ENCODE results near the gene TUBG1. TPM values are rescaled to one million over a fixed set of nuclear protein-coding genes. Genes with fewer than 3 reads are reported as not detected.
"Not testable (repeated sequence)": the region's sequence is repeated elsewhere in the genome, so short reads cannot be mapped to it uniquely, and the experiment has no call there.

Gene TUBG1
- total RNA-seq, 1 donor from 2014 or later, result 102 TPM

- Mint-ChIP-seq H3K4me1 (peaks cover 26% of the 10 kb centered on the region), H3K27me3 (ENCODE audit: low read depth) (no peaks in the 10 kb centered on the region), H3K36me3 (ENCODE audit: low read depth) (peaks cover 20% of the 10 kb centered on the region)
Measured at GRCh38 chr17:42612013-42612412, 2.5 kb downstream of the TUBG1 start.

GRCh38 chr17:42613699-42614295, 4.3 kb downstream of the TUBG1 start:
- no peak for DNase-seq (ENCODE audit: low read depth, low spot score)
- H3K4me3 Mint-ChIP-seq, result peak overlapping the region; percentile 54
- TF ChIP-seq, protein P1, sequence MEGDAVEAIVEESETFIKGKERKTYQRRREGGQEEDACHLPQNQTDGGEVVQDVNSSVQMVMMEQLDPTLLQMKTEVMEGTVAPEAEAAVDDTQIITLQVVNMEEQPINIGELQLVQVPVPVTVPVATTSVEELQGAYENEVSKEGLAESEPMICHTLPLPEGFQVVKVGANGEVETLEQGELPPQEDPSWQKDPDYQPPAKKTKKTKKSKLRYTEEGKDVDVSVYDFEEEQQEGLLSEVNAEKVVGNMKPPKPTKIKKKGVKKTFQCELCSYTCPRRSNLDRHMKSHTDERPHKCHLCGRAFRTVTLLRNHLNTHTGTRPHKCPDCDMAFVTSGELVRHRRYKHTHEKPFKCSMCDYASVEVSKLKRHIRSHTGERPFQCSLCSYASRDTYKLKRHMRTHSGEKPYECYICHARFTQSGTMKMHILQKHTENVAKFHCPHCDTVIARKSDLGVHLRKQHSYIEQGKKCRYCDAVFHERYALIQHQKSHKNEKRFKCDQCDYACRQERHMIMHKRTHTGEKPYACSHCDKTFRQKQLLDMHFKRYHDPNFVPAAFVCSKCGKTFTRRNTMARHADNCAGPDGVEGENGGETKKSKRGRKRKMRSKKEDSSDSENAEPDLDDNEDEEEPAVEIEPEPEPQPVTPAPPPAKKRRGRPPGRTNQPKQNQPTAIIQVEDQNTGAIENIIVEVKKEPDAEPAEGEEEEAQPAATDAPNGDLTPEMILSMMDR (conservative IDR thresholded peaks at IDR 0.05), result no peak
- H3K27me3 Mint-ChIP-seq (ENCODE audit: low read depth), result no peaks in the 10 kb centered on the region
- peaks cover 20% of the 10 kb centered on the region for H3K36me3 Mint-ChIP-seq (ENCODE audit: low read depth)
- peaks cover 14% of the 10 kb centered on the region for H3K4me1 Mint-ChIP-seq
- no peaks in the 10 kb centered on the region for H3K9me3 Mint-ChIP-seq
- H3K27ac Mint-ChIP-seq (ENCODE audit: unreplicated experiment), result peak overlapping the region; percentile 12

More at GRCh38 chr17:42612013-42612412, 2.5 kb downstream of the TUBG1 start:
- no peak for DNase-seq (ENCODE audit: low read depth, low spot score)
- TF ChIP-seq, protein P1 (conservative IDR thresholded peaks at IDR 0.05), result no peak
- Mint-ChIP-seq H3K27ac (ENCODE audit: unreplicated experiment) (no peak overlapping the region), H3K4me3 (peak overlapping the region; percentile 85), H3K9me3 (no peaks in the 10 kb centered on the region)

DNA sequence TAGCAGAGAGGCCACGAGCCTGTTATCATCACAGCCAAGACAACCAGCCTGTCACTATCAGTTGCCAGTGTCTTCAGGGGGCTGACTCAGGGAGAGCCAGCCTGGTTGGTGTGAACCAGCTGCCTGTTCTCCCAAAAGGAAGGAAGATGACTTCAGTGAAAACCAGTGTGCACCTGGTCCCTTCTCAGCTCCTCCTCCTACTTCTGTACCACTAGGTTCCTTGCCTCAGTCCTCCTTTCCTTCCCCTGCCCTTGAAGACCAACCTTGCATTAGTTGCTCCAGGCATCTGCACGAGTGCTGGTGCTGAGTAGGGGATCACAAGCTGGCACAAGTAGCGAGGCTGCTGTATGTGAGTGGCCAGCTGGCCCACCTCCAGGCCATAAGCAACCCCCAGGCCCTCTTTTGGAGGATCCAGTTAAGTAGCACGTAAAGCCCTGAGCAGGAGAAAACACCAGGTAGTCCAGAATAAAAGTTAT, 8.5 kb downstream of the TUBG1 start:
- DNase-seq (ENCODE audit: low read depth, low spot score), result no peak
- H3K36me3 Mint-ChIP-seq (ENCODE audit: low read depth), result peaks cover 15% of the 10 kb centered on the region
- H3K9me3 Mint-ChIP-seq, result no peaks in the 10 kb centered on the region
- peak overlapping the region; percentile 62 for H3K27ac Mint-ChIP-seq (ENCODE audit: unreplicated experiment)
- H3K4me3 Mint-ChIP-seq, result no peak overlapping the region
- TF ChIP-seq, protein P1 (conservative IDR thresholded peaks at IDR 0.05), result no peak
- no peaks in the 10 kb centered on the region for H3K4me1 Mint-ChIP-seq
- H3K27me3 Mint-ChIP-seq (ENCODE audit: low read depth), result no peaks in the 10 kb centered on the region

- DNase-seq (ENCODE audit: low read depth, low spot score), result no peak
- Mint-ChIP-seq H3K9me3 (no peaks in the 10 kb centered on the region), H3K36me3 (ENCODE audit: low read depth) (peaks cover 13% of the 10 kb centered on the region), H3K27me3 (ENCODE audit: low read depth) (no peaks in the 10 kb centered on the region), H3K27ac (ENCODE audit: unreplicated experiment) (no peak overlapping the region), H3K4me1 (no peaks in the 10 kb centered on the region), H3K4me3 (no peak overlapping the region)
- TF ChIP-seq, protein P1 (conservative IDR thresholded peaks at IDR 0.05), result no peak
Measured at GRCh38 chr17:42618442-42619150, 9.1 kb downstream of the TUBG1 start.

- H3K4me3 Mint-ChIP-seq; H3K9me3 Mint-ChIP-seq; DNase-seq (ENCODE audit: low read depth, low spot score); H3K4me1 Mint-ChIP-seq; H3K27ac Mint-ChIP-seq (ENCODE audit: unreplicated experiment); H3K36me3 Mint-ChIP-seq (ENCODE audit: low read depth); H3K27me3 Mint-ChIP-seq (ENCODE audit: low read depth): not testable (repeated sequence)
Measured at GRCh38 chr17:42621987-42622386, 12.5 kb downstream of the TUBG1 start.

GRCh38 chr17:42623271-42623670, 13.8 kb downstream of the TUBG1 start:
- no peaks in the 10 kb centered on the region for H3K27me3 Mint-ChIP-seq (ENCODE audit: low read depth)
- TF ChIP-seq, protein P1 (conservative IDR thresholded peaks at IDR 0.05), result no peak
- H3K27ac Mint-ChIP-seq (ENCODE audit: unreplicated experiment), result no peak overlapping the region
- H3K36me3 Mint-ChIP-seq (ENCODE audit: low read depth), result no peaks in the 10 kb centered on the region
- no peaks in the 10 kb centered on the region for H3K4me1 Mint-ChIP-seq
- no peak overlapping the region for H3K4me3 Mint-ChIP-seq
- no peak for DNase-seq (ENCODE audit: low read depth, low spot score)
- no peaks in the 10 kb centered on the region for H3K9me3 Mint-ChIP-seq
